GM04504 (cell line): ENCODE measurements around the gene TPX2.
"Not testable (repeated sequence)": the region's sequence is repeated elsewhere in the genome, so short reads cannot be mapped to it uniquely, and the experiment has no call there.

ENCODE experiments used
- DNase-seq: peaks from one replicate; pipeline ENCODE4 v3.0.0-alpha.2; 2012; ENCODE audit warnings: low read depth

Gene TPX2

GRCh38 chr20:31815408-31816188 lies 76.5 kb downstream of the TPX2 start:
- DNase-seq: no peak

DNA sequence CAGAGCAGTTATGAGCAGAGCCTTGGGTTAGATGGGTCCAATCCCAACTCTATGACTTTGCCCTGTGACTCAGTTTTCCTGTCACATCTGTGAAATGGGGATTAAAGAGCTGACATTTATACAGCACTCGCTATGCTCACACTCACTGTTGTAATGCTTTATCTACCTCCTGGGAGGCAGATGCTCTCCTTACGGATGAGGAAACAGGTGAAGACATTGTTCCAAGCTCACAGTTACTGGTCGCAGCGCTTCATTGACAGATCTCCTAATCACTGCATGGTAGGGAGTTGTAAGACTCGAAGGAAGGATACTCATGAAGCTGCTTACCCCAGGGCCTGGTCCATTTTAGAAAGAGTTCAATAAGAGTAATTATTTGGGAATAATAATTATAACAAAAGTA lies 77.1 kb downstream of the TPX2 start:
- DNase-seq: no peak

GRCh38 chr20:31817461-31817860 lies 78.4 kb downstream of the TPX2 start:
- DNase-seq: no peak

DNA sequence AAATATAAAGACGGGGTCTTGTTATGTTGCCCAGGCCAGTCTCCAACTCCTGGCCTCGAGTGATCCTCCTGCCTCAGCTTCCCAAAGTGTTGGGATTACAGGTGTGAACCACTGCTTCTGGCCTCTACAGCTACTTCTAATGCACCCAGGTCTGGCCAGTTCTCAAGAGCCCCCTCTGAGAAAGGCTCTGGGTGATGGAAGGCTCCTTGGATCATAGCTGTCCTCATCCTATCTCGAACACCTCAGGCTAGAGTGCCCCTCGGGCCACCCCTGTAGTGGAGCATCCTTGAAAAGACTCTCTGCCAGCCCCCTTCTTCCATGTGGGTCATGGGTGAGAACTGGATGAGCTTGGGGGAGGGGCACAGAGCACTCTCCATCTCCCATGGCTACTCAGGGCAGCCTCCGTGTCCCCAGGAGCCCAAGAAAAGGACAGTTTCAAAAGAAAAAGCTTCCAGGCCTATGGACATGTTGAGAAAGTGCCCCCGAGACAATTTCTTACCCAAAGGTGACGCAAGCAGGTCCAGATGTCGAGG lies 79.4 kb downstream of the TPX2 start:
- no peak for DNase-seq

- DNase-seq: no peak
These were observed 80.1 kb downstream of the TPX2 start, which contains the start of gene MYLK2 for GRCh38 chr20:31819083-31819784. MYLK2 (plus strand) TSS chr20:31819356; CDS start chr20:31819581, 225 bp downstream.

GRCh38 chr20:31820228-31820627 lies 81.1 kb downstream of the TPX2 start:
- DNase-seq: no peak

DNA sequence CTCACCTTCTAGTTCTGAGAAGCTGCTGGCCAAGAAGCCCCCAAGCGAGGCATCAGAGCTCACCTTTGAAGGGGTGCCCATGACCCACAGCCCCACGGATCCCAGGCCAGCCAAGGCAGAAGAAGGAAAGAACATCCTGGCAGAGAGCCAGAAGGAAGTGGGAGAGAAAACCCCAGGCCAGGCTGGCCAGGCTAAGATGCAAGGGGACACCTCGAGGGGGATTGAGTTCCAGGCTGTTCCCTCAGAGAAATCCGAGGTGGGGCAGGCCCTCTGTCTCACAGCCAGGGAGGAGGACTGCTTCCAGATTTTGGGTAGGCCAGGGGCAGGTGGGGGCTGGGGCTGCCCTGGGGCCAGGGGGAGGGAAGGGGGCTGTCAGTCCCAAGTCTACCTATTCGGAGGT lies 82.3 kb downstream of the TPX2 start:
- DNase-seq: no peak

- peak; percentile 27 for DNase-seq
These were observed 83.6 kb downstream of the TPX2 start for GRCh38 chr20:31822421-31823330.

DNA sequence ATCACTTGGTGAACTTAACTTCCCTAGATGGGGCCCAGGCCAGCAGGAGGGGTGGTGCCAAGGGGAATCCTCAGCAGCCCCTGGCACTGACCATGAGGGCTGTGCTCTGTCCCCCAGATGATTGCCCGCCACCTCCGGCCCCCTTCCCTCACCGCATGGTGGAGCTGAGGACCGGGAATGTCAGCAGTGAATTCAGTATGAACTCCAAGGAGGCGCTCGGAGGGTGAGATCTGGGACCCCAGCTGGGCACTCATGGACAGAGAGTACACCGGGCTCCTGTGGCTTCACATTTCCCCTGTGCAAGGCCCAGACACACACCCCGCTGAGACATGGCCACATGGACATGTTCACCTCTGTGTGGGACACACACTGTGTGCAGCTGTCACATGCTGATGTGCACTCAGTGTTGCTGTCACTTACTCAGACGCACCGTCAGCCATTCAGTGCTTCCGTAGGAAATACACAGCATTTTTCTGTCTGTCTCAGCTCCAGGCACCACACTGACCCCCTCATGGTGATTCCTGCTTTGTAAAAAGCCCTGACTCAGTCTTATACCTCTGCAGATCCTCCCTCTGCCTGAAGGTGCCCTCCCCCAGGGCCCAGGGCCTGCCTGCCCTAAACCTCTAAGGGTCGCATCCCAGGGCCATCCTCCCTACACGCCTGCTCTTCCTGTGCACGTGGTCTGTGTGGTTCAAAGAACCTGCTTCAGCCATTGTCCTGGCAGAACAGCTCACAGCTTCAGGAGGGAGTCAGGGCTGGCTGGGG lies 84.5 kb downstream of the TPX2 start:
- no peak for DNase-seq

- DNase-seq: no peak
These were observed 85.0 kb downstream of the TPX2 start for GRCh38 chr20:31824125-31824485.

DNA sequence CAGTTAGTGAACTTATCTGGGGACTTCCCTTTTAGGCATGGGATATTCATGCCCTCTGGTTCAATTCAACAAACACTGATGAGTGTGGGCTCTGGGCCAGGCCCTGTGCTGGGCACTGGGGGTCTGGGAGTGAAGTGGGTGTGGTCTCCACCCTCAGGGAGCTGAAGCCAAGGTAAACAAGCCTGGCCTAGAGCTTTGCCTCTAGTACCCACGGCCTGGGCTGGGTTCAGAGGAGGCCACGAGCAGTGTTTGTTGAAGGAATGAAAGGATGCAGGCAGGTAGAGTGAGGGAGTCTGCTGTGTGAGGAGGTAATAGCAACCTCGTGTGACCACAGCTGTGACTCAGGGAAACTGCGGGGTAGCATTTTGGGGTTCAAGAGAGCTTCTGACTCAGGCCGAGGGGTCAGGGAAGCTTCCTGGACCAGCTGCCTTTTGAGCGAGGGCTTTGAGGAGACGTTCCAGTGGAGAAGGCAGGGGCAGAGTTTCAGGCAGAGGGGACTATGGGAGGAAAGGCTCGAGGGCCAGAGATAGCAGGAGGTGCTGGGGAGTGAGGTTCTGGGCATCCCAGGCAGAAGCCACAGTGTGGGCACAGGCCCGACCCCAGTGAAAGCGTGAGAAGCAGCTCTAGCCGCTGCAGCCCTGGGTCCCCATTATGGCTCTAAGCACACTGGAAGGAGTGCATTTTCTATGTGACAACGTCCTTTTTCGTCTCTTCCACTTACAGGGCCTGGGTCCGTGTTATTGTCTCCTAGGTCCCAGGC lies 85.6 kb downstream of the TPX2 start:
- no peak for DNase-seq

- no peak for DNase-seq
These were observed 87.0 kb downstream of the TPX2 start for GRCh38 chr20:31826074-31826473.

- no peak for DNase-seq
These were observed 88.0 kb downstream of the TPX2 start for GRCh38 chr20:31827059-31827458.

DNA sequence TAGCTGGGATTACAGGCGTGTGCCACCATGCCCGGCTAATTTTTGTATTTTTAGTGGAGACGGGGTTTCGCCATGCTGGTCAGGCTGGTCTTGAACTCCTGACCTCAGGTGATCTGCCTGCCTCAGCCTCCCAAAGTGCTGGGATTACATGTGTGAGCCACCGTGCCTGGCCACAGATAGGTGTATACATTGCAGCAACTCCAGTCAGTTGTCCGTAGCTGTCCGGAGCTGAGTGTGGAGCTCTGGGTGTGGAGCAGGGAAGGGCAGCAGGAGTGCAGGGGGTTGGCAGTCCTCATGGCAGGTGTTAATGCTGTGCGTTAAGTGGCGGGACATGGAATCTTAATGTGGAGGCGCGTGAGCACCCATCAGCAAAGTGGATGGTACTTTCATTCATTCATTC lies 88.9 kb downstream of the TPX2 start:
- DNase-seq: not testable (repeated sequence)

DNA sequence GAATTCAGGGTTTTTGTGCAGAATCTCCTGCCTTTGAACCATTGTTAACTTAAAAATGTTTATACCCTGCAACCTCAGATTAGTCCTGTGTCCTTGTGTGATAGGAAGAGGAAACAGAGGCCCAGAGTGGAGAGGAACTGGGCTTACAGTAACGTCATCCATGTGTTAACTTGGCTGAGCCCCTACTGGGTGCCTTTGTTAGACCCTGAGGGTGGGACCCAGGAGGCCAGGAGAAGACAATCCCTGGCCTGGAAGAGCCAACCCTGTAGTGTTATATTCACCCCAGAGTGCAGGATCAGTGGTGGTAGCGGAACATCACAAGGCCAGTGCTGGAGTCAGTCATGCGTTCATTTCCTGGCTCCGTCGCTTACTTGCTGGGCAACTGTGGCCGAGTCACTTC lies 90.6 kb downstream of the TPX2 start:
- no peak for DNase-seq

DNA sequence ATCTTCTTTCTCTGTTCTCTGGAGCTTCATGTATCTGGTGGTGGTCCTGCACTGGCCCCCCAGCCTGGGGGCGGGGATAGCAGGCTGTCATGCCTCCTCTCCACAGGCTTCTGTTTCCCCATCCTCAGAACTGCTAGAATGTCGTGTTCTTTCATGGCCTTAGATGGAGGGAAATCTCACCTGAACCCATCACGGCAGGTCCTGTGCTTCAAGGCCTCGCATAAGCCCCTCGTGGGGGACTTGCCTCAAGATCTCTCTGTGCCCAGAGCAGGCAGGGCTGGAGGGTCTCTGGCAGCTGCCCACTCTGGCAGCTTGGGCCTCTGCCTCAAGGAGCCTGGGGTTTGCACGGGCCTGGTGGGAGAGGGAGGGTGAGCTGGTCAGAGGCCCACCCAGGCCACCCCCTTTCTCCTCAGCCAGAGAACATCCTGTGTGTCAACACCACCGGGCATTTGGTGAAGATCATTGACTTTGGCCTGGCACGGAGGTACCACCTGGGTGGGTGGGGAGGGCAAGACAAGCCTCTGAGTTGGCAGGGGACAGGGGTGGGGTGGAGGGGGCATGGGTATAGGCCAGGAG lies 91.4 kb downstream of the TPX2 start:
- no peak for DNase-seq

- DNase-seq: no peak
These were observed 92.1 kb downstream of the TPX2 start for GRCh38 chr20:31831211-31831610.

DNA sequence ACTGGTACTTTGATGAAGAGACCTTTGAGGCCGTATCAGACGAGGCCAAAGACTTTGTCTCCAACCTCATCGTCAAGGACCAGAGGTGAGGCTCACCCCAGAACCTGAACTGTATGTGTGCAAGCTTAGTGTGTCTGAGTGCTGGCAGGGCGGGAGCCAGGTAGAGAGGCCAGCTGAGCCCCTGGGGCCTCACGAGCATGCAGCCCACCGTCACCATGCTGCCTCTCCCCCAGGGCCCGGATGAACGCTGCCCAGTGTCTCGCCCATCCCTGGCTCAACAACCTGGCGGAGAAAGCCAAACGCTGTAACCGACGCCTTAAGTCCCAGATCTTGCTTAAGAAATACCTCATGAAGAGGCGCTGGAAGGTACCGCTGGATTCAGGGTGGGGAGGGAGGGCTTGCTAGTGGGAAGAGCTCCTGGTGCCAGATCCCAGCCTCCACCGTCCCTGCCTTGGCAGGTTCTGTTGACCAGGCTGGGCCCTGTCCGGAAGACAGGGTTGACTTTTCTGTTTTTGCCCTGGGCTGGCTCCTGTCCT lies 92.7 kb downstream of the TPX2 start:
- DNase-seq: no peak

DNA sequence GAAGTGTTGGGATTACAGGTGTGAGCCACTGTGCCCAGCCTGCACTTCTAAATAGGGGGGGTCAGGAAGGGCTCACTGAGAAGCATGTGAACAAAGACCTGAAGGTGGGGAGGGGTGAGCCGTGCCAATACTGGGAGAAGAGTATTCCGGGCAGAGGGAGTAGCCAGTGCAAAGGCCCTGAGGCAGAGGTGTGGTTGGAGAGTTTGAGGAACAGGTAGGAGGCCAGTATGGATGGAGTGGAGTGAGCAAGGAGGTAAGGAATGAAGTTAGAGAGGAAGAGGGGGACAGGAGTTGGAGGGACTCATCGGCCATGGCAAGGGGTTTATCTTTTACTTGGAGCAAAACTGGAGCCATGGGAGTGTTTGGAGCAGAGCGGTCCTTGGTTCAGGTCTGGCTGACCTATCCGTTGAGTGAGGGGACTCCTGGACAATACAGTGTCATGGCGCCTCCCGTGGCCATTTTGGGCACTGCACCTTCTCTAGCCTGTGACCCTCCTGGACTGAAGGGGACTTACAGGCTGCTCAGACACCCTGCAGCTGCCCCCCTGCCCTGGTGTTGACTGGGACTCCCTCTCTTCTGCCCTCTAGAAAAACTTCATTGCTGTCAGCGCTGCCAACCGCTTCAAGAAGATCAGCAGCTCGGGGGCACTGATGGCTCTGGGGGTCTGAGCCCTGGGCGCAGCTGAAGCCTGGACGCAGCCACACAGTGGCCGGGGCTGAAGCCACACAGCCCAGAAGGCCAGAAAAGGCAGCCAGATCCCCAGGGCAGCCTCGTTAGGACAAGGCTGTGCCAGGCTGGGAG lies 94.2 kb downstream of the TPX2 start:
- no peak for DNase-seq
